ENCODE measurements around the gene EEF1AKMT2.

Gene EEF1AKMT2

GRCh38 chr10:124740369-124741280, 51.1 kb downstream of the EEF1AKMT2 start:
- H3K4me3 ChIP-seq = peak overlapping the region in 6 of 7 experiments; percentile 2 to 66 (median 14)
- peak overlapping the region in 20 of 21 experiments; percentile 61 to 98 (median 90) for H3K27ac ChIP-seq

DNA sequence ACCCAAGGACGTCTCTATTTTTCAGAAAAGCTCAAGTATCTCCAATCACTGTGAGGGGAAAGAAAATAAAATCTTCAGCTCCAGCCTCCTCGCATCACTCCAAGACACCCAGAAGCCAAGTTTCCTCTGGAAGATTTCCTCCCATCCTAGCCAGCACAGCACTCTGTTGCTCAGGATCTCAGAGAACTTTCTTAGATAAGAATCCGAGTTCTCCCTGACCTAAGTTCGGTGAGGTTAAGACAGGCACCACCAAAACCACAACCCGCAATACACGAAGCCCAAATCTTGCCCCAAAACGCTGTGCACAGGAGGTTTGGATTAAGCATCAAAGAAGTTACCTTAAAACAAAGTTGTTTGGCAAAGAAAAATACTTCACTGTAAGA, 51.7 kb downstream of the EEF1AKMT2 start:
- Histone ChIP-seq H3K27ac (peak overlapping the region in 20 of 21 experiments; percentile 51 to 98 (median 90)), H3K4me3 (peak overlapping the region in 3 of 7 experiments; percentile 2 to 66 (median 10))

DNA sequence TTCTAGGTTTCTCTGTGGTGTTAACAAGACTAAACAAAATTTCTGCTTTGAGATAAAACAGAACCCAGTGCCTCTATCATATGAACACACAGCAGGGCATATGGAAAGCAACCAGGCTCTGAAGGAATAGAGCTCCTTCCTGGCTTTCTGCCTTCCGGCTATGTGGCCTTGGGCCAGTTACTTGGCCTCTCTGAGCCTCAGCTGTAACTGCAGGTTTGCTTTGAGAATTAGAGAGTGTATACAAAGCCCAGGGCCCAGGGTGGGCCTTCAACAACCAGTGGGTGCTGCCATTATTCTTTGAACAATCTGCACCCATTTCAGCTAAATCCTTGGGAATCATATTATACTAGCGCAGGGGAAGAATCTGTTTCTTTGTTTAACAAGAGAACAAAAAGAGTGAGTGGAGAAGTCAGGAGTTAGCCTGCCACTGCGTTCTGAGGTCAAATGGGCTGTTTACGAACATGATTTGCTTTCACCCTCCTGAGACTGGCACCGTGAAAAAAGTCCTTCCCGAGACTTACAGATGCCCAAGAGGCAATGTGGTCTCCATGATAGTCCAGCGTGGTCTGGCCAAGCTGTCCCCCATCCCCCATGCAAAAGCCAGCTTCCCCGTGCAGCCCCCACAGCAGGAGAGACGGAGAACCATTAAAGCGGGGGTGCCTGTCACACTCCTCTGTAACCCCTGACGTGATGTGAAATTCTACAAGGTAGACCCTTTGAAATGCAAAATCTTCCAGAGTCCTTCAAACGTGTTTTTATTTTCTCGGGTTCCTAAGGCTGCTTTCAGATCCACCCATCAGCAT, 52.4 kb downstream of the EEF1AKMT2 start:
- peak overlapping the region in 19 of 21 experiments; percentile 51 to 98 (median 90) for H3K27ac ChIP-seq

DNA sequence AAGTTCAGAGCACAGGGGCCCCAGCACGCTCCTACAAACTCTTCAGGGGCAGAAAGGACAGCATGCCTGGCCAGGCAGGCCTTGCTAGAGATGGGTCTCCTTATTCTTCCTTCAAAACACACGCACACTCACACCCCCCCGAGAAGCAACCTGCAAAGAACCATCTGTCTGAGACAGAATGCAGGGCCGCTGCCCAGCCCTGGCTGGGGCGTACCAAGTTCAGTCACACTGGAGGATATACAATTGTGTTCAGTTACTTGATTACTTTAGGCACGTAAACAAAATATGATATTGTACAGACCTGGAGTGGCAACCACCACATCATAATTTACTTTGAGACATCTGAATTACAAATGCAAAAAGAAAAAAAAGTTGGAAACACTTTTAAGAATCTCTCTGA, 53.2 kb downstream of the EEF1AKMT2 start:
- Histone ChIP-seq H3K27ac (peak overlapping the region in 9 of 21 experiments; percentile 3 to 98 (median 87)), H3K4me3 (no peak overlapping the region)

More for the DNA sequence above, 52.4 kb downstream of the EEF1AKMT2 start:
- no peak overlapping the region for H3K4me3 ChIP-seq

- Histone ChIP-seq H3K27ac (peak overlapping the region in 14 of 21 experiments; percentile 9 to 98 (median 56)), H3K4me3 (no peak overlapping the region)
Observed at GRCh38 chr10:124737708-124738107, 54.0 kb downstream of the EEF1AKMT2 start.

GRCh38 chr10:124737221-124737620, 54.5 kb downstream of the EEF1AKMT2 start:
- no peak overlapping the region for H3K4me3 ChIP-seq
- H3K27ac ChIP-seq = peak overlapping the region in 16 of 21 experiments; percentile 1 to 98 (median 47)

DNA sequence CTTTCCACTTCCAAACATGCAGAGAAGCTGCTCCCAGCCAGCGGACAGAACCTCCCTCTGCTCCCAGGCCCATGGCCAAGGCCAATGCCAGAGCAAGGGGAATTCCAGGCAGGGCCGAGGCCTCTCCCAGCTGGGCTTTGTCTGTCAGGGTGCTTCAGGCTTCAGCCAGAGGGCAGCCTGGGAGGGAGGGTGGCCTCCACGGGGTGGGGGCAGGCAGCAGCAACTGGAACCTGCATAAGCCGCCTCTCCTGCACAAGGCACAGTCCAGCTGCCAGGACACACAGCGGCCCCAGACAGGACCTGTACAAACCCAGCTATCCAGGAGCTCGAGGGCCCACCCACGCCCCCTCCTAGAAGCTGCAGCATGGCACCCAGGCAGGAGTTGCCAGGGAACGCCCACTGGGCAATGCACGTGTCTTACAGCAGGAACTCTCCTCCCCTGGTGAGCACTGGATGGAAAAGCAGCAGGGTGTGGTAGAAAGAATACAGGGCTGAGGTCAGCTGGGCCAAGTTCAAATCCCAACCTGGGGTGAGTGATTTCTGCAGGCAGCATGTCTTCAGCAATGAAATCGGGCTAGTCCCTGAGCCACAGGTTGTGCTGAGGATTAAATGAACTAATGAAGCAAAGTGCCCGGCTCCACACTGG, 55.1 kb downstream of the EEF1AKMT2 start:
- Histone ChIP-seq H3K27ac (peak overlapping the region in 19 of 21 experiments; percentile 1 to 98 (median 62)), H3K4me3 (peak overlapping the region in 1 of 7 experiments; percentile 12)

DNA sequence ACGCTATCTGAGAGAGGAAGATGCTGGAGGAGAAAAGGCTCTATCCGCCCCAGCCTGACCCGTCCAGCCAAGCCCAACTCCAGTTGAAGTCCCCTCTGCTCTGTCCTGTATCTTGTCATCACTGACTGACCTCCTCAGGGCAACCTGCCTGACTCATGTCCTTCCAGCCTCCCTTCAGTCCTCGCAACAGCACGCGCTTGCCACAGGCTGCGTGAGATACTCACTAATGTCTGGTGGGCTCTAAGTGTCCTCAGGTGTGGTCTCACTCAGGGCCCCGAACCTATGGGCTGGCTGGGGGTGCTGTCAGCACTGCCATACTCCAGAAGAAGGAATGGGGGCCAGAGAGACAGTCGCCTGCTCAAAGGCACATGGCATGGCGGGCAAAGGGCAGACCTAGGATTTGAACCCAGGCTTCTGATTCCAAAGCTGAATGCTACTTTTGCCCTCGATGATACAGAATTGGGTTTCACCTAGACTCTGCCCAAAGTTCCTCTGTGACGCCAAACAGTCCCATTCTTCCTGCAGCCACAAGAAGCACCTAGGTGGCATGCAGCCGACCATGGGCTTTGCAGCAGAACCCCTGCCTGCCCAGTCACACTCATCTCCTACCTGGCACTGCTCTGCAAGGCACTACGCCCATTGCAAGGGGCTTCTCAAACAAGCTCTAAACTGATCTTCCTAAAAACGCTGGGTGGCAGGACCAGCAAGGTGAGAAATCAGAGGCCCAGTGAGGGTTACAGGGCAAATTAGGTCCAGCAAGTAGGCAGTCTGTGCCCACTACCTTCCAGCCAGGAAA, 56.0 kb downstream of the EEF1AKMT2 start:
- H3K27ac ChIP-seq = peak overlapping the region in 19 of 21 experiments; percentile 1 to 98 (median 59)
- H3K4me3 ChIP-seq = peak overlapping the region in 1 of 7 experiments; percentile 12

- Histone ChIP-seq H3K27ac (peak overlapping the region in 16 of 21 experiments; percentile 16 to 98 (median 65)), H3K4me3 (no peak overlapping the region)
Observed at GRCh38 chr10:124734311-124735166, 57.1 kb downstream of the EEF1AKMT2 start.

DNA sequence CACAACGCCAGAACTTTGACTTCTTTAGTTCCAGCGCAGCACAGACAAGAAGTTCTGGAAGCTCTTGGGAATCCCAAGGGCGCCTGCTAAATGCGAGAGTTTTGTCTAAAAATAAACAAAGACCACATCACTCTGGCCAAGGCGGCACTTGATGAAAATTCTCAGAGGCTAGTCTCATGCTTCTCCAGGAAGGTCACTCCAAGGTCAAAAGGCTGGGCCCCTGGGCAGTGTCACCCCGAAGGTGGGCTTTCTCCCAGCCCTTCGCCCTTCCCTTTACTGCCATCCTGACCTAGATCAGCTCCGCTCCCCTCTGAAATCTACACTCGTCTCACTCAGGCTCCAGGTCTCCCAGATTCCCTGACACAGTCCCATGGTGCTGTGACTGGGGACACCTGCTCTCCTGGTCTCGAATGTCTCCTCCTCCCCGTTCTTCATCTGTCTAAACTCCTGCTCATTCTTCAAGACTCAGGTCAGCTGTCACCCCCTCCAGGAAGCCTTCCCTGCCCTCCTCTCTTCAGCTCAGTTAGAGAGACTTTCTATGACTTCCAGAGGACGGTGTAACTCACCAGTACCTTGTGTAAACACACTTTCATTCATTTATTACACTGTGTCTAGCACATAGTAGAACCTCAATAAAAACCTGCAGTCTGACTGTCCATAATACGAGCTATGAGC, 58.0 kb downstream of the EEF1AKMT2 start:
- Histone ChIP-seq H3K4me3 (no peak overlapping the region), H3K27ac (peak overlapping the region in 20 of 21 experiments; percentile 3 to 98 (median 60))

- Histone ChIP-seq H3K27ac (peak overlapping the region in 20 of 21 experiments; percentile 3 to 98 (median 60)), H3K4me3 (peak overlapping the region in 1 of 7 experiments; percentile 4)
Observed at GRCh38 chr10:124732931-124733570, 58.6 kb downstream of the EEF1AKMT2 start.

- H3K27ac ChIP-seq = peak overlapping the region in 14 of 21 experiments; percentile 10 to 98 (median 60)
- no peak overlapping the region for H3K4me3 ChIP-seq
Observed at GRCh38 chr10:124731551-124731950, 60.1 kb downstream of the EEF1AKMT2 start.

GRCh38 chr10:124730790-124731189, 60.9 kb downstream of the EEF1AKMT2 start:
- no peak overlapping the region for H3K4me3 ChIP-seq
- peak overlapping the region in 3 of 21 experiments; percentile 32 to 94 (median 88) for H3K27ac ChIP-seq

GRCh38 chr10:124728830-124729661, 62.6 kb downstream of the EEF1AKMT2 start:
- Histone ChIP-seq H3K27ac (peak overlapping the region in 19 of 21 experiments; percentile 37 to 92 (median 63)), H3K4me3 (no peak overlapping the region)

GRCh38 chr10:124728071-124728829, 63.4 kb downstream of the EEF1AKMT2 start:
- Histone ChIP-seq H3K27ac (peak overlapping the region; percentile 37 to 92 (median 73)), H3K4me3 (no peak overlapping the region)

All from skin epidermis (tissue), 12 donors.